Measurements from ENCODE around the gene PRSS50. TPM values are rescaled to one million over a fixed set of nuclear protein-coding genes. Genes with fewer than 3 reads are reported as not detected.

Gene PRSS50
- total RNA-seq, 1 experiment from 2014 or later = not detected

DNA sequence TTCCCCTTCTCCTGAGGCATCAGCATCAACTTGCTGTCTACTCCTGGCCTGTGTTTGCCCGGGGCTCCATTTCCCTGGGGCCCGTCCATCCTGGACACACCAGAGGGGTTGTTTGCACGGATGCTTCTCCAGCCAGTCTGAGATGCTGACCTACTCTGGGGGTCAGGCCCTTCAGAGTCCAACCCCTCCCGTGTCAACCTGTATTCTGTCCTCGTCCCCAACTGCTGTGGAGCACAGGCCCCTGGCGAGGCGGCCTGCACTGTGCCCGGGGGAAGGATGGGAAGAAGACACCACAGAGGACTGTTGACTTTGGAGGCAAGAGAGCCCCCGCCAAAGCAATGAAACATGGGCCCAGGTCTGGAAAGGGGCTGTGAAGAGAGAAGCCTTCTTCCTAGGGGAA is 50.0 kb downstream of the PRSS50 start:
- H3K27me3 Mint-ChIP-seq (ENCODE audit: unreplicated experiment) = peaks cover 27% of the 10 kb centered on the region
- no TSS peak for BruUV-seq (replicated peaks)
- peaks cover 11% of the 10 kb centered on the region for H3K36me3 Mint-ChIP-seq (ENCODE audit: insufficient read depth, unreplicated experiment)
- TF ChIP-seq, protein P1, sequence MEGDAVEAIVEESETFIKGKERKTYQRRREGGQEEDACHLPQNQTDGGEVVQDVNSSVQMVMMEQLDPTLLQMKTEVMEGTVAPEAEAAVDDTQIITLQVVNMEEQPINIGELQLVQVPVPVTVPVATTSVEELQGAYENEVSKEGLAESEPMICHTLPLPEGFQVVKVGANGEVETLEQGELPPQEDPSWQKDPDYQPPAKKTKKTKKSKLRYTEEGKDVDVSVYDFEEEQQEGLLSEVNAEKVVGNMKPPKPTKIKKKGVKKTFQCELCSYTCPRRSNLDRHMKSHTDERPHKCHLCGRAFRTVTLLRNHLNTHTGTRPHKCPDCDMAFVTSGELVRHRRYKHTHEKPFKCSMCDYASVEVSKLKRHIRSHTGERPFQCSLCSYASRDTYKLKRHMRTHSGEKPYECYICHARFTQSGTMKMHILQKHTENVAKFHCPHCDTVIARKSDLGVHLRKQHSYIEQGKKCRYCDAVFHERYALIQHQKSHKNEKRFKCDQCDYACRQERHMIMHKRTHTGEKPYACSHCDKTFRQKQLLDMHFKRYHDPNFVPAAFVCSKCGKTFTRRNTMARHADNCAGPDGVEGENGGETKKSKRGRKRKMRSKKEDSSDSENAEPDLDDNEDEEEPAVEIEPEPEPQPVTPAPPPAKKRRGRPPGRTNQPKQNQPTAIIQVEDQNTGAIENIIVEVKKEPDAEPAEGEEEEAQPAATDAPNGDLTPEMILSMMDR (IDR thresholded peaks at IDR 0.05; ENCODE audit: unreplicated experiment) = no peak
- H3K4me3 Mint-ChIP-seq (ENCODE audit: low read depth, unreplicated experiment) = no peak overlapping the region
- CTCF ChIA-PET = no interaction called here
- H3K4me1 Mint-ChIP-seq (ENCODE audit: low read depth, unreplicated experiment) = no peaks in the 10 kb centered on the region
- intact Hi-C loops (cut with micrococcal nuclease; ENCODE audit: unreplicated experiment) = no loop called here
- no peak overlapping the region for H3K27ac Mint-ChIP-seq (ENCODE audit: unreplicated experiment)
- no peak for DNase-seq
- H3K9me3 Mint-ChIP-seq (ENCODE audit: low read depth, unreplicated experiment) = no peaks in the 10 kb centered on the region

DNA sequence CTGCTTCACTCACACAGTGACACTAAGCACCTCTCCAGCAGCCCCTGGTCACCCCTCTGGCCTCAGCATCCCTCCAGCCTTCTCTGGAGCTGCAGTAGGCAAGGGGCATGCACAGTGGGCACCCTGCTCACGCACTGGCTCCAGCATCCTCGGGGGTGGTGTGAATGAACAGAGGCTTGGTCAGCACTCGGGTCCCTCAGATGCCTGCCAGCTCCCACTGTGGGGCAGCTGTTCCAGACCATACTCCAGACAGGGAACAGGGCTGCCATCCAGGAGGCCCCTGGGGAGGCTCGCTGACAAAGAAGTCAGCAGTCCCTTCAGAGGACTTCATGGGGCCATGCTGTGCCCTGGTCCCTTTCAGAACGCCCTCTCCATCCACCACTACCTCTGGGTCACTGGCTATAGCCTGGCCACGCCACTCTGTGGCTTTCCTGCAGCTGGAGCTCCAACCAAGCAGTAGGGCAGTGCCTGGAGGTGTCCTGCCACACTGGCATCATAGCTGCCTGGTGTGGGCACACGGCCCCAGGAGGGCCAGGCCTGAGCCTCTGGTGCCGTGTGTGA is 50.5 kb downstream of the PRSS50 start:
- CTCF ChIA-PET = no interaction called here
- BruUV-seq (replicated peaks) = no TSS peak
- intact Hi-C loops (cut with micrococcal nuclease; ENCODE audit: unreplicated experiment) = no loop called here
- Mint-ChIP-seq H3K9me3 (ENCODE audit: low read depth, unreplicated experiment) (no peaks in the 10 kb centered on the region), H3K4me3 (ENCODE audit: low read depth, unreplicated experiment) (no peak overlapping the region), H3K36me3 (ENCODE audit: insufficient read depth, unreplicated experiment) (peaks cover 11% of the 10 kb centered on the region), H3K27ac (ENCODE audit: unreplicated experiment) (peak overlapping the region; percentile 37), H3K4me1 (ENCODE audit: low read depth, unreplicated experiment) (no peaks in the 10 kb centered on the region), H3K27me3 (ENCODE audit: unreplicated experiment) (peaks cover 32% of the 10 kb centered on the region)
- TF ChIP-seq, protein P1 (IDR thresholded peaks at IDR 0.05; ENCODE audit: unreplicated experiment) = no peak
- DNase-seq = no peak

DNA sequence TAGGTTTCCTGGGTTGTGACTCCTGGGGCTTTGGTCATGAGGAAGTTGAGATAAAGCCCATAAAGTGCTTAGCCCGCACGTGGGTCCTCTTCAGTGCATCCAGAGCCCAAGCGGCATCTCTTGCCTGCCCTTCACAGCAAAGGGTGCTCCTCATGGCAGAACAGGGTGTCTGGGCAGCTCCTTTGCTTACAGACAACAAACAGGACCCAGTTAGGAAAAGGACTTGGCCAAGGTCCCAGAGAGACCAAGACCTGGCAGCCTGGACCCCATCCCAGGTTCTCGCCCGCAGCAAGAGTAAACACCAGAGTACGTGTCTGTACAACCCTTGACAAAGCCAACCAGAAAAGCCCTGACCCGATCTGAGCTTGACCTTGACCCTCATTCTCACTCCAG is 51.2 kb downstream of the PRSS50 start:
- Mint-ChIP-seq H3K9me3 (ENCODE audit: low read depth, unreplicated experiment) (no peaks in the 10 kb centered on the region), H3K27ac (ENCODE audit: unreplicated experiment) (peak overlapping the region; percentile 37), H3K4me3 (ENCODE audit: low read depth, unreplicated experiment) (no peak overlapping the region), H3K36me3 (ENCODE audit: insufficient read depth, unreplicated experiment) (peaks cover 11% of the 10 kb centered on the region), H3K4me1 (ENCODE audit: low read depth, unreplicated experiment) (no peaks in the 10 kb centered on the region), H3K27me3 (ENCODE audit: unreplicated experiment) (peaks cover 39% of the 10 kb centered on the region)
- intact Hi-C loops (cut with micrococcal nuclease; ENCODE audit: unreplicated experiment) = no loop called here
- no peak for DNase-seq
- no TSS peak for BruUV-seq (replicated peaks)
- TF ChIP-seq, protein P1 (IDR thresholded peaks at IDR 0.05; ENCODE audit: unreplicated experiment) = no peak
- CTCF ChIA-PET = no interaction called here

DNA sequence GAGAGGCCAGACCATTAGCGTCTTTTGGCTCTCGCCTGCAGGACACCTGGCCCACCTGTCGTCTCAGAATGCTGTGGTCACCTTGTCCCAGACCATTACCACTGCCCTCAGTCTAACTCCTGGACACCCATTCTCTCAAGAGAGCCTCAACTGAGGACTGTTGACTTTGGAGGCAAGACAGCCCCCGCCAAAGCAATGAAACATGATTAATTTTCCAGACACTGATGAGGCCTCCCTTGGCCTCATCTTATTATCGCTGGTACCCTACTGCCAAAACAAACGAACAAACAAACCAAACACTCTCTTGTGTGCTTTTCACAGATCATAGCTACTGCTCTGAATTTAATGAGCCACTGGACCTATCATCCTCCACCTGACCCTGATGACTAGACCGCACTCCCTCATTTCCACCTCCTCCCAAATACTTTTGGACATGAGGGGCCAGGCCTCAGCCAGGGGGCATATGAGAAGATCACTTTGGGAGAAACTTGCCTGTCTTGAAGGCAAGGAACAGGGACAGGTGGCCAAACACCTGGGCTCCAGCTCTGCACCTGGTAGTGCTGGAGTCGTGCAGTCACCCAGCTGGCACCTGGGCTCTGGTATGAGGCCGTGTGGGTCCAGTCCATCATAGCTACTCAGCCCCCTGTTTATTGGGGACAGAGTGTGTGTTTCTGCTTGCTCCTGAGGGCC is 51.8 kb downstream of the PRSS50 start:
- intact Hi-C loops (cut with micrococcal nuclease; ENCODE audit: unreplicated experiment) = no loop called here
- H3K27me3 Mint-ChIP-seq (ENCODE audit: unreplicated experiment) = peaks cover 41% of the 10 kb centered on the region
- H3K4me1 Mint-ChIP-seq (ENCODE audit: low read depth, unreplicated experiment) = no peaks in the 10 kb centered on the region
- BruUV-seq (replicated peaks) = no TSS peak
- CTCF ChIA-PET = no interaction called here
- H3K36me3 Mint-ChIP-seq (ENCODE audit: insufficient read depth, unreplicated experiment) = peaks cover 11% of the 10 kb centered on the region
- no peak for DNase-seq
- H3K4me3 Mint-ChIP-seq (ENCODE audit: low read depth, unreplicated experiment) = no peak overlapping the region
- no peak overlapping the region for H3K27ac Mint-ChIP-seq (ENCODE audit: unreplicated experiment)
- TF ChIP-seq, protein P1 (IDR thresholded peaks at IDR 0.05; ENCODE audit: unreplicated experiment) = no peak
- H3K9me3 Mint-ChIP-seq (ENCODE audit: low read depth, unreplicated experiment) = no peaks in the 10 kb centered on the region

Measured in Calu3 (cell line).